Measurements from ENCODE around the gene IRAG1. TPM values are rescaled to one million over a fixed set of nuclear protein-coding genes. Genes with fewer than 3 reads are reported as not detected.

IRAG1 gene
- total RNA-seq, 4 donors from 2014 or later: 5.5 to 18.3 (median 10.5) TPM

- TF ChIP-seq, protein P1, sequence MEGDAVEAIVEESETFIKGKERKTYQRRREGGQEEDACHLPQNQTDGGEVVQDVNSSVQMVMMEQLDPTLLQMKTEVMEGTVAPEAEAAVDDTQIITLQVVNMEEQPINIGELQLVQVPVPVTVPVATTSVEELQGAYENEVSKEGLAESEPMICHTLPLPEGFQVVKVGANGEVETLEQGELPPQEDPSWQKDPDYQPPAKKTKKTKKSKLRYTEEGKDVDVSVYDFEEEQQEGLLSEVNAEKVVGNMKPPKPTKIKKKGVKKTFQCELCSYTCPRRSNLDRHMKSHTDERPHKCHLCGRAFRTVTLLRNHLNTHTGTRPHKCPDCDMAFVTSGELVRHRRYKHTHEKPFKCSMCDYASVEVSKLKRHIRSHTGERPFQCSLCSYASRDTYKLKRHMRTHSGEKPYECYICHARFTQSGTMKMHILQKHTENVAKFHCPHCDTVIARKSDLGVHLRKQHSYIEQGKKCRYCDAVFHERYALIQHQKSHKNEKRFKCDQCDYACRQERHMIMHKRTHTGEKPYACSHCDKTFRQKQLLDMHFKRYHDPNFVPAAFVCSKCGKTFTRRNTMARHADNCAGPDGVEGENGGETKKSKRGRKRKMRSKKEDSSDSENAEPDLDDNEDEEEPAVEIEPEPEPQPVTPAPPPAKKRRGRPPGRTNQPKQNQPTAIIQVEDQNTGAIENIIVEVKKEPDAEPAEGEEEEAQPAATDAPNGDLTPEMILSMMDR (IDR thresholded peaks at IDR 0.05; ENCODE audit: low read depth): no peak
Measured at GRCh38 chr11:10655943-10656576, 37.5 kb downstream of the IRAG1 start.

DNA sequence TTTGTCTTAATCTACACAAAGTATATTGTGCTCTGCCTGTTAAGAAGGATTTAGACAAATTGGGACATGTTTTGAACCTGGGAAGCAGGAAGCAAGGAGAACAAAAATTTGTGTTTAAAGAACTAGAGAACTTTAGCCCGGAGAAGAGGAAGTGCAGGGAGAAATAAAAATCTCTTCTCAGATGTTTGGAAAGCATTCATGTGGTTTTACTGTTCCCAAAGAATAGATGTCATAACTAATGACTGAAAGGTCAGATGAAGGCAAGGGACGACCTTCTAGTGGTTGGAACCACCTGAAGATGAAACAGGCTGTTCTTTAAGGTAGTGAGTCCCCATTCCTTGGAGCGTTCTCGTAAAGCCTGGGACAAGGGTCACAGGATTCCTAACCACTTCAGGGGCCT is 38.3 kb downstream of the IRAG1 start:
- TF ChIP-seq, protein P1 (IDR thresholded peaks at IDR 0.05; ENCODE audit: low read depth): no peak

DNA sequence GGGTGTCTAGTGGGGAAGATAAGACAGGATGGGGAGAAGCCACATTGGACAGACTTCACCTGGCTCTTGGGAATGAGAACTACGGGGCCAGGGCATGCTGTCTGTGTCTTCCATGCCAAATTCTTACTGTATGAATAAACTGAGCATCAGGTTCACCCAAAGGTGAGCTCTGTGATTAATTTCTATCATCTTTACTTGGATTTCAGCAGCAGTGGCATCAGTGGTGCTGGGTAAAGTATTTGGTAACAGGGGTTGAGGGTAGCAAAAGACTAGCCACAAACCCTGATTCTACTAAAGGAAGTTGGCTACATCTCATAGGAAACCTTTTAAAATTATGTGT is 38.8 kb downstream of the IRAG1 start:
- TF ChIP-seq, protein P1 (IDR thresholded peaks at IDR 0.05; ENCODE audit: low read depth): no peak

GRCh38 chr11:10653946-10654810 is 39.4 kb downstream of the IRAG1 start:
- TF ChIP-seq, protein P1 (IDR thresholded peaks at IDR 0.05; ENCODE audit: low read depth): no peak

DNA sequence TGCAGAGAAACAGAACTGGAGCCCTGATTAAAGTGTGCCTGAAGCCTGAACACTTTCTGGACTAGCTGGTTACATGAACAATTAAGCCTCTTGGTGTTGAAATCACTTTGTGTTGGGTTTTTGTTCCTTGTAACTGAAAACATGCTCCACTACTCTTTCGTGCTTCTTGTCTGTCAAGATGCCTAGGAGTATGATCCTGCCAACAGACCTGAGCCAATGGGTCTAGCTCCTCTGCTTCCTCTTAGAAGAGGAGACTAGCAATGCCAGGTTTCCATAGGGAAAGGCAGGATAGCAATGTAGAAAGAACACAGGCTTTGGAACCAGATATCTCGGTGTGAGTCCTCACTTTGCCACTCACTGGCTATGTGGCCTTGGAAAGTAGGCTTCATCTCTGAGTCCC is 40.3 kb downstream of the IRAG1 start:
- TF ChIP-seq, protein P1 (IDR thresholded peaks at IDR 0.05; ENCODE audit: low read depth): no peak

DNA sequence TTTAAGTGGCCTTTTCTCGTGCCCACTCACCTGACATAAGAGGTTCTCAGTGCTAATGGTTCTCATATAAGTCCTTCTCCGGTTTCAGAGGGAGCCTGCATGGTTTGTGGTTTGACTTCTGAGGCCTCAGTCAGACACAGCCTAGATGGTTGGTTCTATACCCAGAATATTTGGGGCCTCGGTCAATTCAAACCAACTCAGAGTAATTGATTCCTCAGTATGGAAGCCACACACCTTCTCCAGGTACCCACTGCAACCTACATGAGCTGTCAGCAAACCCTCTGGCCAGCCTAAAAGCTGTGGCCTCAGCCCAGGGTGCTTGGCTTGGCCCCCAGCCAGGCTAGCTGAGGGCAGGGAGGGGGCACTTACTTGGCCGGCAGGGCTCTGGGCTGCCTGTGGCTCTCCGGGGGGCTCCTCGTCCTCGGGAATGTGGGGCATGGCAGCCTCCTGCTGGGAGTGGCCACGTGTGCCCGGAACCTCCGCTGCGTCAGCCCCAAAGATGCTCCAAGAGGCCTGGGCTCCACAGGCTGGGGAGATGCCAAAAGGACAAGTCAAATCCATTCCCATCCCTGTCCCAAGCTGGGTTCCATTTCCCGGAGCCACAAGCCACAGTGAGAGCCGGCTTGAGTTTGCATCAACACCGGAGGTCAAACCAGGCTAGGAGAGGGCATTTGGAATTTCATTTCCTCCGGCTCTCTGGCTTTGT is 41.7 kb downstream of the IRAG1 start:
- TF ChIP-seq, protein P1 (IDR thresholded peaks at IDR 0.05; ENCODE audit: low read depth): no peak

DNA sequence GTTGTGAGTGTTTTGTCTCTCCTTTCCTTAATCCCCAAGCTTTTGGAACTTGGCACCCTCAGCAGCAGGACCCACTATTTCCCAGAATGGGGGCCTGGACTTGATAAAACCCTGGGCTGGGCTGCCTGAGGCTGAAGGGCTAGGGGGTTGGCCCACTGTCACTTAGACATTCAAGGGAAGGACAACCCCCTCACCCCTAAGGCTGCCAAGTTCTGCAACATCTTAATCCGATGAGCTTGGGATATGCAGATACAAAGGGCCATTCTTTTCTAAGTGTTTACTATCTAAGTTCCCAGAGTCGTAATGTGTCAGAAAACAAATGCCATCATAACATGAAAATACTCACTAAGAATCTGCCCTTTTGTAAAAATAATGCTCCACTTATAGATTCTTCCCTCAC is 42.9 kb downstream of the IRAG1 start:
- TF ChIP-seq, protein P1 (IDR thresholded peaks at IDR 0.05; ENCODE audit: low read depth): no peak

Measured in subcutaneous adipose tissue (tissue), 4 donors.